Keratinocyte (primary cell): ENCODE results near the gene SLC34A1. TPM values are rescaled to one million over a fixed set of nuclear protein-coding genes. Genes with fewer than 3 reads are reported as not detected.
A peak's percentile ranks its signal among the peaks of the same experiment; 100 is the strongest.

ENCODE experiments used
- DNase-seq: peaks from one replicate; pipeline ENCODE4 v3.0.0-alpha.2; 2011; ENCODE audit warnings: low read depth, missing footprints, low spot score
- FAIRE-seq: peaks from 2 replicates; lab custom pipeline; 2011; peaks lifted over from hg19 to GRCh38; lab: Jason Lieb, UNC
- H2AFZ ChIP-seq: 2 replicates; pipeline ENCODE4 v1.6.0; 2012; ENCODE audit warnings: low read length, control low read depth, inconsistent platforms; ENCODE audit not compliant: control insufficient read depth
- H3K27ac ChIP-seq: 2 replicates; pipeline ENCODE4 v1.5.1; 2011; ENCODE audit warnings: low read length; ENCODE audit not compliant: control insufficient read depth, insufficient read depth
- H3K27me3 ChIP-seq: 3 replicates; pipeline ENCODE4 v1.6.0; 2011; ENCODE audit warnings: low read length; ENCODE audit not compliant: control insufficient read depth, insufficient read depth; ENCODE audit errors: extremely low read depth
- H3K36me3 ChIP-seq, 2 experiments: 2 replicates in 1 of 2; 3 replicates in 1 of 2; pipeline ENCODE4 v1.5.1; 2011; ENCODE audit warnings: low read length in 2 of 2, mild to moderate bottlenecking in 1 of 2; ENCODE audit not compliant: control insufficient read depth in 2 of 2, insufficient read depth in 2 of 2; ENCODE audit errors: extremely low read depth in 1 of 2
- H3K4me1 ChIP-seq: 3 replicates; pipeline ENCODE4 v1.5.1; 2011; ENCODE audit warnings: low read length; ENCODE audit not compliant: control insufficient read depth, insufficient read depth; ENCODE audit errors: extremely low read depth
- H3K4me2 ChIP-seq: 3 replicates; pipeline ENCODE4 v1.6.0; 2011; ENCODE audit warnings: low read depth, low read length; ENCODE audit not compliant: control insufficient read depth, insufficient read depth; ENCODE audit errors: extremely low read depth
- H3K4me3 ChIP-seq, 3 experiments: fragments of 200-600 bp in 1 of 3; sonication (generic) in 1 of 3; 2 replicates in 2 of 3; 3 replicates in 1 of 3; pipeline ENCODE4 v1.5.1; 2011 to 2016; ENCODE audit warnings: low read length in 3 of 3, mild to moderate bottlenecking in 3 of 3, control low read depth in 2 of 3, inconsistent platforms in 1 of 3, low read depth in 1 of 3, mixed read lengths in 1 of 3, mixed run types in 1 of 3, moderate library complexity in 1 of 3; ENCODE audit not compliant: control insufficient read depth in 2 of 3, insufficient read depth in 2 of 3; ENCODE audit errors: extremely low read depth in 1 of 3
- H3K79me2 ChIP-seq: 2 replicates; pipeline ENCODE4 v1.6.0; 2012; ENCODE audit warnings: low read length; ENCODE audit not compliant: control insufficient read depth, insufficient read depth
- H3K9ac ChIP-seq: 3 replicates; pipeline ENCODE4 v1.6.0; 2011; ENCODE audit warnings: low read length; ENCODE audit not compliant: control insufficient read depth, insufficient read depth; ENCODE audit errors: extremely low read depth
- H3K9me1 ChIP-seq: 3 replicates; pipeline ENCODE4 v1.6.0; 2011; ENCODE audit warnings: low read length; ENCODE audit not compliant: control insufficient read depth, insufficient read depth; ENCODE audit errors: extremely low read depth
- H3K9me3 ChIP-seq: 2 replicates; pipeline ENCODE4 v1.5.1; 2012; ENCODE audit warnings: low read depth, low read length; ENCODE audit not compliant: control insufficient read depth
- H4K20me1 ChIP-seq: 3 replicates; pipeline ENCODE4 v1.6.0; 2011; ENCODE audit warnings: low read length; ENCODE audit not compliant: control insufficient read depth, insufficient read depth; ENCODE audit errors: extremely low read depth
- CTCF ChIP-seq, 3 experiments: IDR thresholded peaks in 1 of 3; conservative IDR thresholded peaks in 1 of 3; optimal IDR thresholded peaks in 1 of 3; 2 replicates in 2 of 3; 3 replicates in 1 of 3; pipeline versions ENCODE3 to v1.5.1; 2011; ENCODE audit warnings: low read length in 3 of 3, mild to moderate bottlenecking in 3 of 3, moderate library complexity in 2 of 3, control low read depth in 1 of 3, inconsistent platforms in 1 of 3; ENCODE audit not compliant: insufficient read depth in 2 of 3; ENCODE audit errors: extremely low read depth in 1 of 3
- EZH2 ChIP-seq: IDR thresholded peaks from one replicate; pipeline ENCODE4 v1.6.1; 2012; ENCODE audit warnings: inconsistent platforms, mild to moderate bottlenecking, low read length, moderate library complexity
- dilution Hi-C: fragments of 300-500 bp; cut with MboI; formaldehyde crosslinking; loops from one replicate; pipeline ENCODE4 v1.7.0; 2020; ENCODE audit warnings: low sequenced_read_pairs; ENCODE audit not compliant: extremely low pct_ligation_motif_present
- polyA plus RNA-seq, 5 experiments: library from polyadenylated mRNA; depleted of rRNA in 3 of 5; stranded (reverse) in 3 of 5; stranded (forward) in 1 of 5; unstranded in 1 of 5; fragments of >200 nt; gene quantifications; 1 replicate in 1 of 5; 2 replicates in 3 of 5; 3 replicates in 1 of 5; pipeline versions ENCODE4 v1.2.1 to v1.2.3, GENCODE V29; 2011 to 2012; ENCODE audit warnings: missing spikeins in 2 of 5, low read depth in 1 of 5, low replicate concordance in 1 of 5

SLC34A1 gene
- polyA plus RNA-seq, 1 donor (not counting 4 experiments of a cell fraction or from before 2014, with no cell fraction given) = 0.07 TPM

- H3K4me2 ChIP-seq = peak overlapping the region; percentile 83
Observed at GRCh38 chr5:177425801-177426565, 41.7 kb downstream of the SLC34A1 start.

DNA sequence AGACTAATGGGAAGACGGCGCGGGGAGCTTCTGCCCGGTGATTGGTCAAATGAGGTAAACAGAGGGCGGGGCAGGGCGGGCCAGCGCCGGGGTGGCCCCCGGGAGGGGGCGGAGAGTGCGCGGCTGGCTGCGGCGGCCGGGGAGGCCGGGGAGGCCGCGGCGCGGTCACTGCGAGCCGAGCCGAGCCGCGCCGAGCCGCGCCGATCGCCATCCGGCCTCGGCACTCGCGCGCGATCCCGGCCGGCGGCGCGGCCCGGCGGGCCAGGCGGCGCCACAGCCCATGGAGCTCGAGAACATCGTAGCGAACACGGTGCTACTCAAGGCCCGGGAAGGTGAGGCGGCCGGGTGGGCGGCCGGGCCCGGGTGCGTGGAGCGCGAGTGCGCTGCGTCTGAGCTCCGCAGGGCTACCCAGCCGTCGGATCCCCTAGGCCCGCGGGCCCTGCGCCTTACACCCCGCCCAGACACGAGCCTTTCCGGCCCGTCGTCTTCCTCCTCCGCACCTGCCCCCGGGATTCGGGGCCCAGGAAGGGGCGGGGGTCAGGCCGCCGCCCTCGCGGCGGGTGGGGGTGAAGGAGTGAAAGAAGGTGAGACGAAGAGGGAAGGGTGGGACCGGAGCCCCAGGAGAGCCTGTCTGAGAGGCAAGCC lies 42.5 kb downstream of the SLC34A1 start, which contains the start of gene GRK6:
Gene GRK6, plus strand, starts transcription at position 111 of the 645 bp plus-strand sequence. Its CDS starts 170 bp downstream, at position 281.
- H3K4me1 ChIP-seq = peaks cover 49% of the 10 kb centered on the region

More at GRCh38 chr5:177425801-177426565, 41.7 kb downstream of the SLC34A1 start:
- H4K20me1 ChIP-seq = no peaks in the 10 kb centered on the region
- no peaks in the 10 kb centered on the region for H3K27me3 ChIP-seq
- H3K9me3 ChIP-seq = no peaks in the 10 kb centered on the region
- peak; percentile 79 for FAIRE-seq
- dilution Hi-C loops = no loop called here
- peak overlapping the region; percentile 94 for H2AFZ ChIP-seq
- H3K9ac ChIP-seq = peak overlapping the region; percentile 86
- peaks cover 3 to 7% of the 10 kb centered on the region in 2 experiments for H3K36me3 ChIP-seq
- no peak for TF ChIP-seq EZH2
- TF ChIP-seq CTCF (optimal IDR thresholded peaks at IDR 0.05 in 1 of 3, IDR thresholded peaks at IDR 0.05 in 1 of 3, conservative IDR thresholded peaks at IDR 0.05 in 1 of 3; ENCODE audit: extremely low read depth in 1 of 3, insufficient read depth in 2 of 3, low read length in 3 of 3) = no peak
- peaks cover 31% of the 10 kb centered on the region for H3K79me2 ChIP-seq
- H3K4me1 ChIP-seq = peaks cover 42% of the 10 kb centered on the region
- H3K27ac ChIP-seq = peak overlapping the region; percentile 88
- peak; percentile 100 for DNase-seq
- H3K4me3 ChIP-seq = peak overlapping the region; percentile 49 to 75 (median 67)
- H3K9me1 ChIP-seq = no peaks in the 10 kb centered on the region

More for the DNA sequence above, 42.5 kb downstream of the SLC34A1 start, which contains the start of gene GRK6:
- Histone ChIP-seq H3K9ac (peak within 1 kb of the TSS; percentile 89), H2AFZ (peak within 1 kb of the TSS; percentile 94), H4K20me1 (no peaks in the 10 kb centered on the region), H3K4me2 (peak within 1 kb of the TSS; percentile 100), H3K79me2 (peaks cover 31% of the 10 kb centered on the region), H3K36me3 (peaks cover 3 to 14% of the 10 kb centered on the region in 2 experiments), H3K27ac (peak within 1 kb of the TSS; percentile 88), H3K9me1 (no peaks in the 10 kb centered on the region), H3K9me3 (no peaks in the 10 kb centered on the region), H3K4me3 (peak within 1 kb of the TSS; percentile 77 to 93 (median 86)), H3K27me3 (no peaks in the 10 kb centered on the region)
- DNase-seq (no peak), FAIRE-seq (no peak)
- dilution Hi-C loops = no loop called here
- TF ChIP-seq EZH2 (no peak), CTCF (optimal IDR thresholded peaks at IDR 0.05 in 1 of 3, IDR thresholded peaks at IDR 0.05 in 1 of 3, conservative IDR thresholded peaks at IDR 0.05 in 1 of 3; ENCODE audit: extremely low read depth in 1 of 3, insufficient read depth in 2 of 3, low read length in 3 of 3) (no peak)
